Ramos (cell line): ENCODE data around the gene PDE1A.
"Not testable (repeated sequence)": the region's sequence is repeated elsewhere in the genome, so short reads cannot be mapped to it uniquely, and the experiment has no call there.

Experiments used
- in situ Hi-C: fragments of 300-500 bp; cut with MboI; formaldehyde crosslinking; loops from one replicate; pipeline ENCODE4 v1.14.3; 2022; ENCODE audit warnings: low sequenced_read_pairs; ENCODE audit not compliant: unreplicated experiment

Gene PDE1A

GRCh38 chr2:182412858-182413257 lies 14.0 kb downstream of the PDE1A start:
- in situ Hi-C loops: no loop called here

DNA sequence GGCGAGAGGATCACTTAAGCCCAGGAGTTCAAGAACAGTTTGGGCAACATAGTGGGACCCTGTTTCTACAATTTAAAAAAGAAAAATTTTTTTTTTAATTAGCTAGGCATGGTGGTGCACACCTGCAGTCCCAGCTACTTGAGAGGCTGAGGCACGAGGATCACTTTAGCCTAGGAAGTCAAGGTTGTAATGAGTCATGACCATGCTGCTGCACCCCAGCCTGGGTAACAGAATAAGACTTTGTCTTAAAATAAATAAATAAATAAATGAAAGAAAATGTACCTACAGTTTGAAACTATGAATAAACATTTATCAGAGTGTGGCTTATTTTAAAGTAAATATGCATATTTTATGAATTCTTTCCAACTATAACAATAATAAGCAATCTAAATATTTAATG lies 16.7 kb downstream of the PDE1A start:
- in situ Hi-C loops: no loop called here

GRCh38 chr2:182406221-182406620 lies 20.6 kb downstream of the PDE1A start:
- in situ Hi-C loops: no loop called here

DNA sequence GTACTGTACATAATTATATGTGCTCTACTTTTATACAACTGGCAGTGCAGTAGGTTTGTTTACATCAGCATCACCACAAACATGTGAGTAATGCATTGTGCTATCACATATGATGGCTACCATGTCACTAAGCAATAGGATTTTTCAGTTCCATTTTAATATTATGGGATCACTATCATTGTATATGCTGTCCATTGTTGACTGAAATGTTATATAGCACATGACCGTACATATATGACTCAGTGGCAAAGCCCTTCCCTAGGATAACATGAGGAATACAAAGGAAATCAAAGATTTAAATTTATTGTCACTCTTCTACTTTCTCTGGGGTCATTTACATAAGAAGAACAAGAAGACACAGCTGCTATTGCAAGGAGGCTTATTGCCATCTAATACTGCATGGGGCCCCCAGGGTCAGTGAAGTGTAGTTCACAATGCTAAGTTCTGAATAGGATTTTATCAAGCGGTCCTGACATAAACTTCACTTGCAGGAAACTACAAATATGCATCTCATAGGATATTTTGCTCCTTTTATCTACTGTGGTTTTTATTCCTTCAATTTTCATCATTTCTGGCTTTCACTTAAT lies 21.8 kb downstream of the PDE1A start:
- in situ Hi-C loops: no loop called here

DNA sequence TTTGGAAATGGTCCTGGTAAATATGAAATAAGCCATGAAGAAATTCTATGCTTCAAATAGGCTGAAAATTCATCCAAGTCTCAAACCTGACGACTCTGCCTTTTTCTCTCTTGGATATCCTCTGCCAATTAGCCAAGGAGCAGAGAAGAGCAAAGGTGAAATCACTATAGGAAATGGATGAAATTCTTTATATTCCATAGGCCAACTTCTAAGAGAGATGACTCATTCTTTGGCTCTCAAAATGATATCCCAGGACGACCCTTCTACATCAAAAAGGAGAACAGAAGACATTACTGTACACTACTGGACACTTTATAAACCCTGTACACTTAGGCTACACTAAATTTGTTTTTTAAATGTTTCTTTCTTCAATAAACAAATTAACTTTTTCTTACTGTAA lies 22.7 kb downstream of the PDE1A start:
- in situ Hi-C loops: no loop called here

DNA sequence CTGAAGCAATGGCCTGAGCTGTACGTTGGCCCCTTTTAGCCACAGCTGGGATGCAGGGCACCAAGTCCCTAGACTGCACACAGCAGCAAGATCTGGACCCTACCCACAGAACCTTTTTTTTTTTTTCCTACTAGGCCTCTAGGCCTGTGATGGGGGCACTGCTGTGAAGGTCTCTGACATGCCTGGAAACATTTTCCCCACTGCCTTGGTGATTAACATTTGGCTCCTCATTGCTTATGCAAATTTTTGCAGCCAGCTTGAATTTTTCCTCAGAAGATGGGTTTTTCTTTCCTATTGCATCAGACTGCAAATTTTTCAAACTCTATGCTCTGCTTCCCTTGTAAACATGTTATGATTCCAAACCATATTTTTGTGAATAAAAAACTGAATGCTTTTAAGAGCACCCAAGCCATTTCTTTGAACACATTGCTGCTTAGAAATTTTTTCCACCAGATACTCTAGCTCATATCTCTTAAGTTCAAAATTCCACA lies 33.5 kb downstream of the PDE1A start:
- in situ Hi-C loops: no loop called here

GRCh38 chr2:182391443-182391842 lies 35.4 kb downstream of the PDE1A start:
- in situ Hi-C loops: no loop called here

GRCh38 chr2:182386267-182386880 lies 40.5 kb downstream of the PDE1A start:
- in situ Hi-C loops: not testable (repeated sequence)

- in situ Hi-C loops: no loop called here
Observed at GRCh38 chr2:182384860-182385259, 42.0 kb downstream of the PDE1A start.

DNA sequence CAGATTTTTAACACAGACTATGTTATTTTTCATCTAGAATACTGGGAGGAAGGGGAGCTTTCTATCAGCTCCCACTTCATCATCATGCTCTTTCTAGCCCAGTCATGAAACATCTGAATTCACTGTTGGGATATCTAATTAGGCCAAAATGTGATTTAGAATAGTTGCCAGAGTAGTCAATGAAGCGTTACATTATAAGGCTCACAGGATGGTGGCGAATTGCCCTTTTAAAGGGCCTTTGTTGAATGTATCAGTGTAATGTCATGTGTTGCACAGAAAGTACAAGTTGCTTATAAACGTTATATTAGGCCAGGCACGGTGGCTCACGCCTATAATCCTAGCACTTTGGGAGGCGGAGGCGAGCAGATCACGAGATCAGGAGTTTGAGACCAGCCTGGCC lies 45.6 kb downstream of the PDE1A start:
- in situ Hi-C loops: no loop called here

DNA sequence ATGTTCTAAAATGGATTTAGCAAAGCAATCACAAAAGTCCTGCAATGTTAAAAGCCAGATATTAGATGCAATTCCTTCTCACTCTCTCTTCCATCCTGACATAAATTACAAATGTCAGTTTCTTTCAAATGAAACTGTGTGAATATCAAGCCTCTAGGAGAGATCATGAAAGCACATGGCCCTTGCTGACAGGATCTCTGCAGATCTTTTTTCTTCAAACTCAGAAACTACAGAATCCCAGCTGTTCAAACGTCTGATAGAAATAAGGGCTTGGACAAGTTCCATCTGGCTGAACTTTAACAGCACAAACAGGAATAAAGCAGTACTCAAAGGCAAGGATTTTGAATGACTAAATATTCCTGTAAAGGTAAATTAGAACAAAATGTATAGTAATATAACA lies 47.6 kb downstream of the PDE1A start:
- in situ Hi-C loops: no loop called here

DNA sequence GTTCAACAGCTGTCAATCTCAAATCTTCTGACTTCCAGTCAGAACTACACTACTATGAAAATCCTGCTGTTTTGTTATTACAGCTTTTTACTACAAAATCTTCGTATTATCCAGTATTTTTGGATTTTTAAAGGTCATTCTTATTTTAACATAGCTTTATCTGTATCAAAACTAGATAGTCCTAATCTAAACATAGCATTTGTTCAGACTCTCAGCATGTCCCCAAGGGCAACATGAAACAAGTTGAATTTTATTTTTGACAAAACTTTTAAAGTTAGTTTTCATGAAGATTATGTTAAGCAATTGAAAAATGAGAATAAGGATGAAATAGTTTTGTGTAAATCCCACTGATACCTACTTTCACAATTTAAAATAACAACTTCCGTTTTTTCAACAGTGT lies 48.1 kb downstream of the PDE1A start:
- in situ Hi-C loops: no loop called here

- in situ Hi-C loops: no loop called here
Observed at GRCh38 chr2:182377467-182377866, 49.4 kb downstream of the PDE1A start.

- in situ Hi-C loops: no loop called here
Observed at GRCh38 chr2:182375862-182376261, 51.0 kb downstream of the PDE1A start.

DNA sequence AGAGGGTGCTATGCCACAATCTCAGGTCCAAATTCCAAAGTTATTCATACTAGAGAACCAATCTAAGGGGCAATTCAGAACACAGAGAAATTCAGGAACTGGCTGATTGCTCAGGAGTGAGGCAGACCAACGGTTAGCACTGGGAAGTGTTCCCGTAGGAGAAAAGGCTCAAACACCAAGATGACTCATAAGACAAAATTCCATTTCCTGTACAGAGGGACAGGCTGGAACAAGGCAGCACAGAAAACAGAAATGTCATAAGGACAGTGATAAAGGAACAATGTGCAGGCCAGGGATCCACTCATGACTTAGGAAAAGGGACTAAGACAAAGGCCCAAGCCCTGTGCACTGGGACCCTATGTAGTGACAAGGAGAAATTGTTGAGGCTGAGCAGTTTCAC lies 54.2 kb downstream of the PDE1A start:
- in situ Hi-C loops: no loop called here

GRCh38 chr2:182368996-182369395 lies 57.8 kb downstream of the PDE1A start:
- in situ Hi-C loops: no loop called here

GRCh38 chr2:182368446-182368845 lies 58.4 kb downstream of the PDE1A start:
- in situ Hi-C loops: no loop called here

- in situ Hi-C loops: no loop called here
Observed at GRCh38 chr2:182367401-182367800, 59.4 kb downstream of the PDE1A start.

GRCh38 chr2:182366628-182367027 lies 60.2 kb downstream of the PDE1A start:
- in situ Hi-C loops: no loop called here

- in situ Hi-C loops: no loop called here
Observed at GRCh38 chr2:182365855-182366254, 61.0 kb downstream of the PDE1A start.

DNA sequence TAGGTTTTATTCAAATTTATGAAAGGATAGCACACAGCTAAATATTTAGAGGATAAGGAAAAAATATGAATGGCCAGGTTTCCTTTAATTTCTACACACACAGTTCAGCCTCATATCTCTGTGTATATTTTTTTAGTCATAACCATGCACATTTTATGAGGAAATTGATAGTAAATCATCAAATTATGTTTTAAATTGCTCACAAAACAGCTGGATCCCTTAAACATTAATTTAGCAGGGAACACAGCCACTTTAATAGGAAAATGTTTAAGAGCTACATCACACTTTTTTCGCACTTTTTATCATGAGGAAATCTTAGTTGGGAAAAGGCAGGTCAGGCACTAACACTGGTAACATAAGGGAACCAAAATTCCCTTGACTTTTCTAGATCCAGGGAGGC lies 65.4 kb downstream of the PDE1A start:
- in situ Hi-C loops: no loop called here

- in situ Hi-C loops: no loop called here
Observed at GRCh38 chr2:182360663-182361260, 66.1 kb downstream of the PDE1A start.
